HG02759 (cell line): Measurements from ENCODE around the gene RNF8.
"Not testable (repeated sequence)": the region's sequence is repeated elsewhere in the genome, so short reads cannot be mapped to it uniquely, and the experiment has no call there.

ENCODE experiments used
- ATAC-seq: cut with Tn5 transposase; IDR thresholded peaks from one replicate; pipeline ENCODE4 v1.9.1; 2021; ENCODE audit warnings: mild to moderate bottlenecking, moderate library complexity; ENCODE audit not compliant: unreplicated experiment

Gene RNF8

GRCh38 chr6:37353761-37354525, at the start of gene RNF8:
Gene RNF8, plus strand, starts transcription at chr6:37353983. Its CDS starts 182 bp downstream, at chr6:37354165.
- ATAC-seq, result peak; percentile 93

- ATAC-seq, result no peak
Measured at GRCh38 chr6:37304766-37305165, 49.0 kb upstream of the RNF8 start.

GRCh38 chr6:37305841-37306425, 47.9 kb upstream of the RNF8 start:
- no peak for ATAC-seq

- ATAC-seq, result no peak
Measured at GRCh38 chr6:37306624-37307222, 47.1 kb upstream of the RNF8 start.

- ATAC-seq, result not testable (repeated sequence)
Measured at GRCh38 chr6:37307484-37307883, 46.3 kb upstream of the RNF8 start.

GRCh38 chr6:37308069-37308815, 45.5 kb upstream of the RNF8 start:
- ATAC-seq, result no peak

- ATAC-seq, result no peak
Measured at GRCh38 chr6:37309046-37309445, 44.7 kb upstream of the RNF8 start.

- ATAC-seq, result no peak
Measured at GRCh38 chr6:37309692-37310091, 44.1 kb upstream of the RNF8 start.

GRCh38 chr6:37310966-37311365, 42.8 kb upstream of the RNF8 start:
- no peak for ATAC-seq

GRCh38 chr6:37311741-37312473, 41.9 kb upstream of the RNF8 start:
- ATAC-seq, result no peak

- no peak for ATAC-seq
Measured at GRCh38 chr6:37313723-37314486, 39.9 kb upstream of the RNF8 start.

- no peak for ATAC-seq
Measured at GRCh38 chr6:37314487-37315156, 39.2 kb upstream of the RNF8 start.

GRCh38 chr6:37315157-37315515, 38.6 kb upstream of the RNF8 start:
- ATAC-seq, result no peak

GRCh38 chr6:37316071-37316470, 37.7 kb upstream of the RNF8 start:
- ATAC-seq, result no peak

- ATAC-seq, result no peak
Measured at GRCh38 chr6:37317312-37318038, 36.3 kb upstream of the RNF8 start.

- no peak for ATAC-seq
Measured at GRCh38 chr6:37319156-37319555, 34.6 kb upstream of the RNF8 start.

- no peak for ATAC-seq
Measured at GRCh38 chr6:37319856-37320480, 33.8 kb upstream of the RNF8 start.

- no peak for ATAC-seq
Measured at GRCh38 chr6:37320646-37321045, 33.1 kb upstream of the RNF8 start.
